ENCODE measurements around the gene BDH1. TPM values are rescaled to one million over a fixed set of nuclear protein-coding genes. Genes with fewer than 3 reads are reported as not detected.
A peak's percentile ranks its signal among the peaks of the same experiment; 100 is the strongest.

Gene BDH1
- total and polyA plus RNA-seq, 2 of the 8 experiments (the other 6 are each of a cell fraction or from before 2014, with no cell fraction given): 27.2 to 28.1 TPM

DNA sequence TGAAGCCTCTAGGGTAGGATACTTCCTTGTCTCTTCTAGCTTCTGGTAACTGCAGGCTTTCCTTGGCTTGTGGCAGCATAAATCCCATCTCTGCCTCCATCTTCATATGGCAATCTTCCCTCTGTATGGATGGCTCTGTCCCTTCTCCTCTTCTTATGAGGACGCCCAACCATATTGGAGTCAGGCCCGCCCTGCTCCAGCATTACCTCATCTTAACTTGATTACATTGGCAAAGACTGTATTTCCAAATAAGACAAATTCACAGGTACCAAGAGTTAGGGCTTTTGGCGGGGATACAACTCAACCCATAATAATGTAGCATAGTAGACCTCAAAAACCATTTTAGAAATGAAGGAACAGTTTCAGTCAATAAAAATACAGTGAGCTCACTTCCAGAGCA is 75.4 kb downstream of the BDH1 start:
- no peaks in the 10 kb centered on the region; a peak in 1 of 7 replicates for H3K27me3 ChIP-seq (replicated peaks in 1 of 4; ENCODE audit: control insufficient read depth in 3 of 4, extremely low read depth in 1 of 4, insufficient read depth in 3 of 4, low read length in 3 of 4)
- no peaks in the 10 kb centered on the region for H3K79me1 ChIP-seq (ENCODE audit: low read depth, low read length)
- H3K9me3 ChIP-seq (ENCODE audit: insufficient read depth in 2 of 2, low read depth in 1 of 2, low read length in 1 of 2): no peaks in the 10 kb centered on the region
- no peak overlapping the region for H3K14ac ChIP-seq (ENCODE audit: insufficient read length)
- H3K4me1 ChIP-seq (replicated peaks in 1 of 4; ENCODE audit: control insufficient read depth in 3 of 4, insufficient read depth in 4 of 4, low read length in 3 of 4): peaks cover 0 to 10% (median 1%) of the 10 kb centered on the region in 4 experiments; a peak in 3 of 7 replicates
- H3K4ac ChIP-seq (replicated peaks; ENCODE audit: insufficient read length, low read depth, low read length): no peak overlapping the region
- ChIA-PET POLR2A (ENCODE audit: partially characterized antibody) (interaction anchor here (1.1 kb wide), 1 partner anchor 12 kb away, joined by 4 read pairs; no protein-coding TSS in a partner anchor), CTCF (ENCODE audit: partially characterized antibody) (interaction anchor here (1.3 to 2.4 kb wide), 4 partner anchors 10 to 223 kb away, joined by 5 to 8 read pairs (median 6); no protein-coding TSS in a partner anchor)
- H4K20me1 ChIP-seq (replicated peaks in 1 of 2; ENCODE audit: control insufficient read depth in 1 of 2, insufficient read depth in 2 of 2, low read length in 2 of 2): no peaks in the 10 kb centered on the region
- no peak overlapping the region for H4K8ac ChIP-seq (ENCODE audit: extremely low read depth, insufficient read depth, low read length)
- no peak overlapping the region for H3K27ac ChIP-seq (ENCODE audit: low read depth, low read length)
- H3K23ac ChIP-seq (ENCODE audit: insufficient read length): no peak overlapping the region
- no peak for DNase-seq (ENCODE audit: low read depth in 1 of 2, low spot score in 2 of 2)
- H2BK15ac ChIP-seq (ENCODE audit: low read length): no peak overlapping the region
- H3K4me3 ChIP-seq (ENCODE audit: extremely low read depth in 1 of 4, insufficient read depth in 2 of 4, low read depth in 3 of 4, low read length in 4 of 4): no peak overlapping the region
- no peak overlapping the region for H2AK5ac ChIP-seq (ENCODE audit: low read depth, low read length)
- H3K23me2 ChIP-seq (ENCODE audit: low read depth, low read length): no peaks in the 10 kb centered on the region
- WGBS, 2 experiments (ENCODE audit: extremely low coverage in 1 of 2, insufficient coverage in 1 of 2, insufficient read length in 1 of 2, insufficient replicate concordance in 2 of 2, low coverage in 1 of 2, low lambda C conversion rate in 2 of 2, missing lambda C conversion rate in 1 of 2): 89% methylated on average over 3 of the region's 3 CpGs; no CpG with 5 or more reads in 1 of the 2 experiments
- no peaks in the 10 kb centered on the region for H3K79me2 ChIP-seq (ENCODE audit: control insufficient read depth in 1 of 2, insufficient read depth in 2 of 2, low read length in 2 of 2)
- no peak overlapping the region for H2BK12ac ChIP-seq (ENCODE audit: low read depth, low read length)
- no peak overlapping the region for H3K4me2 ChIP-seq (ENCODE audit: insufficient read depth in 1 of 2, low read depth in 2 of 2, low read length in 2 of 2)
- no peak for FAIRE-seq
- no peak overlapping the region for H2AFZ ChIP-seq (ENCODE audit: low read length)
- no peak overlapping the region for H3K56ac ChIP-seq (replicated peaks; ENCODE audit: insufficient read length, low read depth, low read length)
- no peaks in the 10 kb centered on the region for H3K36me3 ChIP-seq (ENCODE audit: control insufficient read depth in 2 of 4, insufficient read depth in 4 of 4, low read length in 3 of 4)
- H3K18ac ChIP-seq (ENCODE audit: extremely low read depth, low read length): no peak overlapping the region
- no peak overlapping the region for H2BK120ac ChIP-seq (replicated peaks; ENCODE audit: low read depth, low read length)
- H2BK20ac ChIP-seq (ENCODE audit: low read length): peak overlapping the region; percentile 91; the same call in 1 of the 2 replicates
- no peak overlapping the region for H4K91ac ChIP-seq (replicated peaks; ENCODE audit: insufficient read length, low read length)
- H2BK5ac ChIP-seq (ENCODE audit: low read depth, low read length): no peak overlapping the region
- H4K5ac ChIP-seq (ENCODE audit: insufficient read length, low read depth, low read length): no peak overlapping the region
- no peak overlapping the region for H3K9ac ChIP-seq (replicated peaks in 1 of 4; ENCODE audit: extremely low read depth in 1 of 4, low read depth in 3 of 4, low read length in 3 of 4)
- TF ChIP-seq TBP (IDR thresholded peaks at IDR 0.05; ENCODE audit: low read depth, low read length) (no peak), PHF8 (conservative IDR thresholded peaks at IDR 0.05; ENCODE audit: low read depth, low read length) (no peak), MAFK (IDR thresholded peaks at IDR 0.05; ENCODE audit: low read depth, low read length) (no peak), POLR2AphosphoS5 (IDR thresholded peaks at IDR 0.05; ENCODE audit: low read depth, low read length) (no peak), TAF1 (IDR thresholded peaks at IDR 0.05; ENCODE audit: low read depth, low read length) (no peak), ASH2L (IDR thresholded peaks at IDR 0.05; ENCODE audit: low read length) (no peak), USF2 (IDR thresholded peaks at IDR 0.05; ENCODE audit: low read length) (no peak), EP300 (IDR thresholded peaks at IDR 0.05; ENCODE audit: borderline replicate concordance in 1 of 2, low read depth in 2 of 2, low read length in 2 of 2) (no peak), RAD21 (IDR thresholded peaks at IDR 0.05 in 1 of 2, conservative IDR thresholded peaks at IDR 0.05 in 1 of 2; ENCODE audit: low read depth in 2 of 2, low read length in 2 of 2) (no peak), SRF (IDR thresholded peaks at IDR 0.05; ENCODE audit: low read depth, low read length) (no peak), EGR1 (IDR thresholded peaks at IDR 0.05; ENCODE audit: borderline replicate concordance, low read depth, low read length) (no peak)
- TF ChIP-seq, protein P1, sequence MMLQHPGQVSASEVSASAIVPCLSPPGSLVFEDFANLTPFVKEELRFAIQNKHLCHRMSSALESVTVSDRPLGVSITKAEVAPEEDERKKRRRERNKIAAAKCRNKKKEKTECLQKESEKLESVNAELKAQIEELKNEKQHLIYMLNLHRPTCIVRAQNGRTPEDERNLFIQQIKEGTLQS (IDR thresholded peaks at IDR 0.05; ENCODE audit: insufficient read depth, low read depth, low read length): no peak
